K562 (cell line): ENCODE results near the gene ASB10. TPM values are rescaled to one million over a fixed set of nuclear protein-coding genes. Genes with fewer than 3 reads are reported as not detected.

Experiments used
- ATAC-seq: fragments of 200-7000 bp; cut with Tn5 transposase; 3 replicates; pipeline ENCODE4 v1.9.1; 2020; ENCODE audit warnings: moderate library complexity
- Bru-seq: library from RNA; stranded (reverse); fragments of 400-500 nt; gene quantifications from one replicate; lab custom pipeline; 2021; lab: Mats Ljungman, UMichigan
- BruChase-seq, 2 experiments: library from RNA; stranded (reverse); fragments of 400-500 nt; gene quantifications; one replicate each; lab custom pipeline; 2021; lab: Mats Ljungman, UMichigan
- BruUV-seq: library from RNA; stranded (reverse); fragments of 400-500 nt; replicated peaks from 2 replicates; lab custom pipeline; 2021; lab: Mats Ljungman, UMichigan
- CTCF ChIA-PET: fragments of 300-600 bp; formaldehyde crosslinking; extraction: SDS; loops from one replicate; lab custom pipeline; 2021; ENCODE audit warnings: low intra/inter-chr PET ratio; lab: Yijun Ruan, JAX
- POLR2A ChIA-PET: fragments of 300-600, 350-650 bp; sonication (Branson Sonifier 250); formaldehyde crosslinking; extraction: SDS; loops from one replicate; lab custom pipeline; 2021; ENCODE audit warnings: antibody characterized with exemption, inconsistent platforms; lab: Yijun Ruan, JAX
- DNase-seq, 4 experiments: peaks; one replicate each; pipeline versions ENCODE4 v3.0.0 to v3.0.0-alpha.2; 2011 to 2018; ENCODE audit warnings: low spot score in 3 of 4, mixed read lengths in 3 of 4; ENCODE audit errors: extremely low read depth in 1 of 4
- FAIRE-seq: peaks from 2 replicates; lab custom pipeline; 2011; peaks lifted over from hg19 to GRCh38; lab: Jason Lieb, UNC
- H2AFZ ChIP-seq: 2 replicates; pipeline ENCODE4 v1.6.0; 2011; ENCODE audit warnings: low read depth, low read length, control low read depth, inconsistent platforms
- H3K27ac ChIP-seq: fragments of 200-600 bp; 3 replicates; pipeline ENCODE4 v1.8.0; 2011; ENCODE audit warnings: low read depth, mild to moderate bottlenecking, control low read depth, inconsistent platforms, low read length, moderate library complexity, mixed read lengths; ENCODE audit errors: extremely low read depth
- H3K27me3 ChIP-seq, 2 experiments: fragments of 300-600 bp in 1 of 2; 2 replicates in 1 of 2; 3 replicates in 1 of 2; pipeline versions ENCODE4 v1.6.0 to v1.8.0; 2011; ENCODE audit warnings: inconsistent platforms in 2 of 2, low read length in 2 of 2, mild to moderate bottlenecking in 1 of 2, mixed read lengths in 1 of 2, moderate library complexity in 1 of 2; ENCODE audit not compliant: control insufficient read depth in 2 of 2, insufficient read depth in 2 of 2
- H3K36me3 ChIP-seq: fragments of 300-600 bp; 3 replicates; pipeline ENCODE4 v1.8.0; 2011; ENCODE audit warnings: mild to moderate bottlenecking, low read length, inconsistent platforms; ENCODE audit not compliant: control insufficient read depth, insufficient read depth
- H3K4me1 ChIP-seq, 2 experiments: fragments of 200-600 bp in 1 of 2; replicated peaks in 1 of 2; 2 replicates in 1 of 2; 3 replicates in 1 of 2; pipeline versions ENCODE4 v1.5.1 to v1.8.0; 2011; ENCODE audit warnings: inconsistent platforms in 2 of 2, low read length in 2 of 2, mild to moderate bottlenecking in 1 of 2, mixed read lengths in 1 of 2, moderate library complexity in 1 of 2; ENCODE audit not compliant: control insufficient read depth in 2 of 2, insufficient read depth in 2 of 2
- H3K4me2 ChIP-seq: 2 replicates; pipeline ENCODE4 v1.6.1; 2011; ENCODE audit warnings: low read length, control low read depth, inconsistent platforms, mixed read lengths; ENCODE audit not compliant: insufficient read depth
- H3K4me3 ChIP-seq: fragments of 200-600 bp; sonication (generic), shearing (Covaris generic); 2 replicates; pipeline ENCODE4 v1.5.1; 2016; ENCODE audit warnings: control low read depth, inconsistent platforms
- H3K79me2 ChIP-seq: fragments of 200-600 bp; 3 replicates; pipeline ENCODE4 v1.8.0; 2011; ENCODE audit warnings: low read length, inconsistent platforms; ENCODE audit not compliant: control insufficient read depth, insufficient read depth
- H3K9ac ChIP-seq, 2 experiments: 2 replicates each; pipeline versions ENCODE4 v1.6.0 to v1.6.1; 2011; ENCODE audit warnings: low read depth in 2 of 2, low read length in 2 of 2, control low read depth in 1 of 2, inconsistent platforms in 1 of 2, mild to moderate bottlenecking in 1 of 2, mixed read lengths in 1 of 2; ENCODE audit not compliant: insufficient read depth in 1 of 2
- H3K9me1 ChIP-seq: one replicate; pipeline ENCODE4 v1.6.0; 2011; ENCODE audit warnings: inconsistent platforms, mild to moderate bottlenecking, low read length, moderate library complexity; ENCODE audit not compliant: control insufficient read depth, insufficient read depth
- H3K9me3 ChIP-seq: replicated peaks from 2 replicates; pipeline ENCODE4 v1.5.1; 2011; ENCODE audit warnings: low read depth, low read length, inconsistent platforms; ENCODE audit not compliant: control insufficient read depth, insufficient read depth
- H4K20me1 ChIP-seq: replicated peaks from 2 replicates; pipeline ENCODE4 v1.6.1; 2011; ENCODE audit warnings: low read length, inconsistent platforms, mixed read lengths; ENCODE audit not compliant: control insufficient read depth, insufficient read depth
- RREB1 ChIP-seq: fragments of 250-450 bp; sonication (Bioruptor Pico); IDR thresholded peaks from 2 replicates; pipeline ENCODE4 v1.4.0; 2020
- WGBS: fragments of 100-300 bp; shearing (Covaris generic); methylation state at CpG from one replicate; pipeline ENCODE4 v1.1.6; 2016; ENCODE audit warnings: low coverage, mixed read lengths; ENCODE audit not compliant: insufficient coverage; ENCODE audit errors: missing lambda C conversion rate; 5-methylcytosine and 5-hydroxymethylcytosine counted together
- in situ Hi-C: fragments of 300-500 bp; cut with MboI; formaldehyde crosslinking; loops from 4 replicates; pipeline ENCODE4 v1.15.0; 2018; ENCODE audit warnings: inconsistent platforms, mixed read lengths
- intact Hi-C: fragments of 100-400 bp; cut with micrococcal nuclease; formaldehyde crosslinking; loops from 2 replicates; pipeline ENCODE4 v1.14.2; 2022
- long read RNA-seq, 3 experiments: library from polyadenylated mRNA in 2 of 3; library from RNA in 1 of 3; unstranded in 2 of 3; stranded (forward) in 1 of 3; transcript quantifications; one replicate each; pipeline ENCODE4 v2.0.0, GENCODE V29; 2019 to 2022
- polyA minus RNA-seq, 3 experiments: library from RNA; depleted of rRNA, polyadenylated mRNA; stranded (reverse); fragments of >200 nt; gene quantifications; 2 replicates each; pipeline ENCODE4 v1.2.3, GENCODE V29; 2011
- polyA plus RNA-seq, 8 experiments: library from polyadenylated mRNA; depleted of rRNA in 4 of 8; stranded (reverse) in 5 of 8; unstranded in 3 of 8; fragments of >200 nt; fragmentation: Nextera tagmentation in 2 of 8; fragmentation: Illumina TruSeq in 1 of 8; extraction: Ambion mirVana in 2 of 8; extraction: Trizol in 1 of 8; gene quantifications; 2 replicates each; pipeline versions ENCODE4 v1.2.1 to v1.2.3, GENCODE V29; 2011 to 2014; ENCODE audit warnings: inconsistent platforms in 1 of 8, missing spikeins in 1 of 8
- total RNA-seq, 7 experiments: library from RNA; depleted of rRNA in 6 of 7; stranded (reverse); fragments of >200 nt in 6 of 7; fragmentation: Illumina TruSeq in 2 of 7; extraction: Trizol in 2 of 7; gene quantifications; 2 replicates each; pipeline versions ENCODE4 v1.2.1 to v1.2.3, GENCODE V29; 2011 to 2021; ENCODE audit warnings: low replicate concordance in 1 of 7
- TF ChIP-seq, protein P1 (sequence below): sonication (generic); formaldehyde crosslinking; IDR thresholded peaks from 2 replicates; pipeline ENCODE4 v1.9.0; 2022; ENCODE audit warnings: mild to moderate bottlenecking, missing genetic modification reagents

ASB10 gene
- total RNA-seq (2011; cell fraction: chromatin; rRNA removed; ENCODE audit: low replicate concordance) = not detected in 2 replicates
- not detected in 2 replicates for total RNA-seq (2011; cell fraction: nucleolus; rRNA removed)
- total RNA-seq (2011; cell fraction: nucleoplasm; rRNA removed) = not detected in 2 replicates
- total RNA-seq (2014; rRNA removed) = not detected in 2 replicates
- total RNA-seq (2014; rRNA removed; fragmentation: Illumina TruSeq; extraction: Trizol) = not detected in 2 replicates
- total RNA-seq (2015; rRNA removed; fragmentation: Illumina TruSeq; extraction: Trizol) = not detected in 2 replicates
- not detected in 2 replicates for total RNA-seq (2021)
- polyA plus RNA-seq (2011; rRNA removed) = not detected in 2 replicates
- polyA plus RNA-seq (2011; cell fraction: cytosol; rRNA removed) = not detected in 2 replicates
- polyA plus RNA-seq (2011; cell fraction: nucleus; rRNA removed) = not detected in 2 replicates
- not detected in 2 replicates for polyA plus RNA-seq (2012)
- not detected in 2 replicates for polyA plus RNA-seq (2014; fragmentation: Illumina TruSeq; extraction: Trizol)
- polyA plus RNA-seq (2014; fragmentation: Nextera tagmentation; extraction: Ambion mirVana) = not detected
- not detected in 2 replicates for polyA plus RNA-seq (2014; rRNA removed)
- not detected in 2 replicates for polyA minus RNA-seq (2011; rRNA and poly(A)+ RNA removed)
- not detected in 2 replicates for polyA minus RNA-seq (2011; cell fraction: cytosol; rRNA and poly(A)+ RNA removed)
- polyA minus RNA-seq (2011; cell fraction: nucleus; rRNA and poly(A)+ RNA removed) = not detected in 2 replicates
- Bru-seq, nascent RNA = not detected
- not detected for BruChase-seq, experiment 1, labeled RNA remaining after a 2-hour chase
- not detected for BruChase-seq, experiment 2, labeled RNA remaining after a 6-hour chase
- long read RNA-seq, experiment 1 = 0 reads
- long read RNA-seq, experiment 2 = 0 reads
- long read RNA-seq, experiment 3 = 0 reads

DNA sequence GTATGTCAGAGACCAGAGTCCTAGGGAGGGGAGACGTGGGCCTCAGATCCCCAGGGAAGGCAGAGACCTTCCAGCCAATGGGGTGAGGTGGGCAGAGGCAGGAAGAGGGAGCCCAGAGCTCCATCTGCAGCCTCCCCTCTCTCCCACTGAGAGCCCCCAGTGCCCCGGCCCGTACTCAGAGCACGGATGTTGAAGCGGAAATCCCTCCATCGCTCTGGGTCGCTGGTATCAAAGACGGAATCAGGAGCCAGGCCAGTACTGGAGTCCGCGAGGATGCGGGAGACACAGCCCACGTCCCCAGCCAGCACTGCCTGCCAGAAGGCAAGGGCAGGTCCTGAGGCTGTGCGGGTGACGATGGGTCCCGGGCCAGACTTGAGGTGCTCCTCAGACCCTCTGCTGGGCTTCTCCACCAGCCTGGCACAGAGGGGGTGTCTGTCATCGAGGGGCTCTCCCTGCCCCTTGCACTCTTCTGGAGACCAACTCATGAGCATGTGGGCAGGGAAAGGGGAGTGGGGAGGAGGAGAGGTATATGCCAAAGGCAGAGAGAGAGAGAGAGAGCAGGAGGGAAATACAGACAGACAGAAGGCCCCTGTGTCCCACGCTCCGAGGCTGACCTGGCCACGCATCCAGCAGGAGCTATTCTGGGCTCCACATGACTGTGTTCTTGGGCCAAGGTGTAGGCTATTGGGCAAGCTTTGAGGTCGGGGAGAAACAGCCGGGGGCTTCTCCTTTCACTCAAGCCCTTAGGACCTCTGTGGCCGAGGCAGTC lies at the start of gene ASB10:
TSS of gene ASB10 (minus strand) at position 611 of the 769 bp plus-strand sequence. CDS start at position 491, 120 bp downstream.
- H3K9me1 ChIP-seq = no peaks in the 10 kb centered on the region
- H3K27ac ChIP-seq = no peak within 1 kb of the TSS
- H3K4me3 ChIP-seq = no peak within 1 kb of the TSS
- peak within 1 kb of the TSS in 1 of 2 experiments; percentile 15; a peak in 2 of 4 replicates for H3K9ac ChIP-seq
- CTCF ChIA-PET = no interaction called here
- H3K27me3 ChIP-seq = peaks cover 58 to 64% of the 10 kb centered on the region in 2 experiments
- TF ChIP-seq, protein P1, sequence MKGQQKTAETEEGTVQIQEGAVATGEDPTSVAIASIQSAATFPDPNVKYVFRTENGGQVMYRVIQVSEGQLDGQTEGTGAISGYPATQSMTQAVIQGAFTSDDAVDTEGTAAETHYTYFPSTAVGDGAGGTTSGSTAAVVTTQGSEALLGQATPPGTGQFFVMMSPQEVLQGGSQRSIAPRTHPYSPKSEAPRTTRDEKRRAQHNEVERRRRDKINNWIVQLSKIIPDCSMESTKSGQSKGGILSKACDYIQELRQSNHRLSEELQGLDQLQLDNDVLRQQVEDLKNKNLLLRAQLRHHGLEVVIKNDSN (CRISPR knock-in tag) = 0 out of 2 replicates have a peak, but pooled peaks have one; percentile 28
- TF ChIP-seq RREB1 (CRISPR knock-in tag) = no peak
- TF ChIP-seq, all 486 proteins: peak for 1
- FAIRE-seq (no peak), ATAC-seq (peak; percentile 17), DNase-seq (no peak)
- Histone ChIP-seq H3K4me2 (no peak within 1 kb of the TSS), H3K36me3 (no peaks in the 10 kb centered on the region), H3K9me3 (no peaks in the 10 kb centered on the region; the same call in 1 of the 2 replicates), H3K79me2 (no peaks in the 10 kb centered on the region), H3K4me1 (peaks cover 0 to 19% of the 10 kb centered on the region in 2 experiments; a peak in 2 of 5 replicates), H2AFZ (no peak within 1 kb of the TSS), H4K20me1 (no peaks in the 10 kb centered on the region; the same call in 1 of the 2 replicates)
- in situ Hi-C loops = no loop called here
- POLR2A ChIA-PET = interaction anchor here (1.0 to 1.2 kb wide), 4 partner anchors 9 to 41 kb away, joined by 3 to 6 read pairs (median 4); no protein-coding TSS in a partner anchor
- intact Hi-C loops = no loop called here
- 14% methylated on average over 22 of the region's 22 CpGs for WGBS
- BruUV-seq = no TSS peak
